Panc1 (cell line): ENCODE results near the gene CHPF2.

Experiments used
- POLR2AphosphoS5 ChIP-seq: IDR thresholded peaks from 2 replicates; pipeline ENCODE4 v1.6.1; 2012; ENCODE audit warnings: mild to moderate bottlenecking, low read depth, low read length, moderate library complexity
- SIN3A ChIP-seq: IDR thresholded peaks from 2 replicates; pipeline ENCODE4 v1.6.1; 2012; ENCODE audit warnings: low read depth, mild to moderate bottlenecking, low read length, moderate library complexity, borderline replicate concordance; ENCODE audit not compliant: insufficient read depth
- TCF7L2 ChIP-seq: IDR thresholded peaks from 2 replicates; pipeline ENCODE4 v1.6.1; 2011; ENCODE audit warnings: mild to moderate bottlenecking, low read depth, low read length, inconsistent platforms
- TF ChIP-seq, protein P1 (sequence below): fragments of 450-650 bp; IDR thresholded peaks from 2 replicates; pipeline ENCODE4 v1.5.1; 2017; ENCODE audit warnings: mild to moderate bottlenecking
- TF ChIP-seq, protein P2 (sequence below), 2 experiments: IDR thresholded peaks; 2 replicates each; pipeline ENCODE4 v1.6.1; 2011 to 2012; ENCODE audit warnings: low read depth in 2 of 2, control low read depth in 1 of 2, low read length in 1 of 2, mild to moderate bottlenecking in 1 of 2, moderate library complexity in 1 of 2; ENCODE audit not compliant: insufficient read depth in 1 of 2

DNA sequence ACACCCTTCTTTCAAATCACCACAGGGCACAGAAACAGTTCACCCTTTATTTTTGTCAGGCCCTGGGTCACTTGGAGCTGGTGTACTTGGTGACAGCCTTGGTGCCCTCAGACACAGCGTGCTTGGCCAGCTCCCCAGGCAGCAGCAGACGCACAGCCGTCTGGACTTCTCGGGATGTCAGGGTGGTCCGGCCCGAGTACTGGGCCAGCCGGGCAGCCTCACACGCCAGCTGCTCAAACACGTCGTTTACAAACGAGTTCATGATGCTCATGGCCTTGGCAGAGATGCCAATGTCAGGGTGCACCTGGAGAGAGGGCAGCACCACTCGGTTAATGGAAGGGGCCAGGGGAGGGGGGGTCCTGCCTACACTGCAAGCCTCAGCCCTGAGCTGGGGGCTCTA is 24.5 kb upstream of the CHPF2 start:
- TF ChIP-seq, protein P1, sequence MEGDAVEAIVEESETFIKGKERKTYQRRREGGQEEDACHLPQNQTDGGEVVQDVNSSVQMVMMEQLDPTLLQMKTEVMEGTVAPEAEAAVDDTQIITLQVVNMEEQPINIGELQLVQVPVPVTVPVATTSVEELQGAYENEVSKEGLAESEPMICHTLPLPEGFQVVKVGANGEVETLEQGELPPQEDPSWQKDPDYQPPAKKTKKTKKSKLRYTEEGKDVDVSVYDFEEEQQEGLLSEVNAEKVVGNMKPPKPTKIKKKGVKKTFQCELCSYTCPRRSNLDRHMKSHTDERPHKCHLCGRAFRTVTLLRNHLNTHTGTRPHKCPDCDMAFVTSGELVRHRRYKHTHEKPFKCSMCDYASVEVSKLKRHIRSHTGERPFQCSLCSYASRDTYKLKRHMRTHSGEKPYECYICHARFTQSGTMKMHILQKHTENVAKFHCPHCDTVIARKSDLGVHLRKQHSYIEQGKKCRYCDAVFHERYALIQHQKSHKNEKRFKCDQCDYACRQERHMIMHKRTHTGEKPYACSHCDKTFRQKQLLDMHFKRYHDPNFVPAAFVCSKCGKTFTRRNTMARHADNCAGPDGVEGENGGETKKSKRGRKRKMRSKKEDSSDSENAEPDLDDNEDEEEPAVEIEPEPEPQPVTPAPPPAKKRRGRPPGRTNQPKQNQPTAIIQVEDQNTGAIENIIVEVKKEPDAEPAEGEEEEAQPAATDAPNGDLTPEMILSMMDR, result no peak
- TF ChIP-seq POLR2AphosphoS5, result no peak
- TF ChIP-seq SIN3A, result no peak
- no peak for TF ChIP-seq TCF7L2
- TF ChIP-seq, protein P2, sequence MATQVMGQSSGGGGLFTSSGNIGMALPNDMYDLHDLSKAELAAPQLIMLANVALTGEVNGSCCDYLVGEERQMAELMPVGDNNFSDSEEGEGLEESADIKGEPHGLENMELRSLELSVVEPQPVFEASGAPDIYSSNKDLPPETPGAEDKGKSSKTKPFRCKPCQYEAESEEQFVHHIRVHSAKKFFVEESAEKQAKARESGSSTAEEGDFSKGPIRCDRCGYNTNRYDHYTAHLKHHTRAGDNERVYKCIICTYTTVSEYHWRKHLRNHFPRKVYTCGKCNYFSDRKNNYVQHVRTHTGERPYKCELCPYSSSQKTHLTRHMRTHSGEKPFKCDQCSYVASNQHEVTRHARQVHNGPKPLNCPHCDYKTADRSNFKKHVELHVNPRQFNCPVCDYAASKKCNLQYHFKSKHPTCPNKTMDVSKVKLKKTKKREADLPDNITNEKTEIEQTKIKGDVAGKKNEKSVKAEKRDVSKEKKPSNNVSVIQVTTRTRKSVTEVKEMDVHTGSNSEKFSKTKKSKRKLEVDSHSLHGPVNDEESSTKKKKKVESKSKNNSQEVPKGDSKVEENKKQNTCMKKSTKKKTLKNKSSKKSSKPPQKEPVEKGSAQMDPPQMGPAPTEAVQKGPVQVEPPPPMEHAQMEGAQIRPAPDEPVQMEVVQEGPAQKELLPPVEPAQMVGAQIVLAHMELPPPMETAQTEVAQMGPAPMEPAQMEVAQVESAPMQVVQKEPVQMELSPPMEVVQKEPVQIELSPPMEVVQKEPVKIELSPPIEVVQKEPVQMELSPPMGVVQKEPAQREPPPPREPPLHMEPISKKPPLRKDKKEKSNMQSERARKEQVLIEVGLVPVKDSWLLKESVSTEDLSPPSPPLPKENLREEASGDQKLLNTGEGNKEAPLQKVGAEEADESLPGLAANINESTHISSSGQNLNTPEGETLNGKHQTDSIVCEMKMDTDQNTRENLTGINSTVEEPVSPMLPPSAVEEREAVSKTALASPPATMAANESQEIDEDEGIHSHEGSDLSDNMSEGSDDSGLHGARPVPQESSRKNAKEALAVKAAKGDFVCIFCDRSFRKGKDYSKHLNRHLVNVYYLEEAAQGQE (IDR thresholded peaks at IDR 0.05; ENCODE audit: insufficient read depth in 1 of 2, low read depth in 2 of 2, low read length in 1 of 2), result no peak
